ENCODE results near the gene DUSP21.
A peak's percentile ranks its signal among the peaks of the same experiment; 100 is the strongest.
"Not testable (repeated sequence)": the region's sequence is repeated elsewhere in the genome, so short reads cannot be mapped to it uniquely, and the experiment has no call there.

Gene DUSP21

GRCh38 chrX:44843753-44844152 lies at the start of gene DUSP21:
Gene DUSP21 (plus strand): TSS chrX:44844021. CDS start chrX:44844133, 112 bp downstream.
- peak; percentile 22 for DNase-seq

DNA sequence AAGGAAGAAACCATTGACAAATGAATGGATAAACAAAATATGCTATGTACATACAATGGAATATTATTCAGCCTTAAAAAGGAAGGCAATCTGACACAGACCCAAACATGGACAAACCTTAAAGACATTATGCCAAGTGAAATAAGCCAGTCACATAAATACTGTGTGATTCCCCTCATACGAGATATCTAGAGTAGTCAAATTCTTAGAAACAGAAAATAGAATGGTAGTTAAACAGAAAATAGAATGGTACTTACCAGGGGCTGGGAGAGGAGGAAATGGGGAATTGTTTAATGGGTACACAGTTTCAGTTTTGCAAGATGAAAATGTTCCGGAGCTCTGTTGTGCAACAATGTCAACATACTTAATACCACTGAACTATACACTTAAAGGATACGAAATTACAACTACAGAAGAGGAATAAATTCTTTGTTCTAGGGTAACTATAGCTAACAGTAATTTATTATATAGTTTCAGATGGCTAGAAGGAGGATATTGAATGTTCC lies 47.8 kb upstream of the DUSP21 start:
- no peak for DNase-seq

DNA sequence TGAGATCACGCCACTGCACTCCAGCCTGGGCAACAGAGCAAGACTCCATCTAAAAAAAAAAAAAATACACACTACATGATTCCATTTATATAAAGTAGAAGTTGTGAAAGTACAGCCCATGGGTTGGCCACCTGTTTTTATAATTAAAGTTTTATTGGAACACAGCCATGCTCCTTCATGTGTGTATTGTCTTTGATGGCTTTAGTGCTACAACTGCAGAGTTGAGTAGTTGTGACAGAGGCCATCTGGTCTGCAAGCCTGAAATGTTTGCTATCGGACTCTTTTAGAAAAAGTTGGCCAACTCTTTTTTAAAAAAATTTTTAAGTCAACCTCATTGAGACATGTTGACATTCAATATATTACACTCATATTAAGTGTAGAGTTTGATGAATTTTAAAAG lies 41.2 kb upstream of the DUSP21 start:
- DNase-seq = no peak

- DNase-seq = no peak
Observed at GRCh38 chrX:44815681-44816080, 28.1 kb upstream of the DUSP21 start.

DNA sequence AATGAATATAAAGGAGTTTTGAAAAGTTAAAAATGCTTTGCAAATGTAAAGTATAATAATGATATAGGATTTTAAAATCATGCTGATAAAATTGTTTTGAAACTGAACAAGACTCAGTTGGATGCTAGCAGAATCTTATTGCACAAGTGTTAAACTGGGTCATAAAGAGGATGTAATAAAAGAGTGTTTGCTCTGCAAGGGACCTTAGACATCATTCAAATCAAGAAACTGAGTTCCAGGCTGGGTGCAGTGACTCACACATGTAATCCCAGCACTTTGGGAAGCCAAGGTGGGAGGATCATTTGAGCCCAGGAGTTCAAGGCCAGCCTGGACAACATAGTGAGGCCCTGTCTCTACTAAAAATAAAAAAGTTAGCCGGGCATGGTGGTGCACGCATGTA lies 27.5 kb upstream of the DUSP21 start:
- DNase-seq = no peak

DNA sequence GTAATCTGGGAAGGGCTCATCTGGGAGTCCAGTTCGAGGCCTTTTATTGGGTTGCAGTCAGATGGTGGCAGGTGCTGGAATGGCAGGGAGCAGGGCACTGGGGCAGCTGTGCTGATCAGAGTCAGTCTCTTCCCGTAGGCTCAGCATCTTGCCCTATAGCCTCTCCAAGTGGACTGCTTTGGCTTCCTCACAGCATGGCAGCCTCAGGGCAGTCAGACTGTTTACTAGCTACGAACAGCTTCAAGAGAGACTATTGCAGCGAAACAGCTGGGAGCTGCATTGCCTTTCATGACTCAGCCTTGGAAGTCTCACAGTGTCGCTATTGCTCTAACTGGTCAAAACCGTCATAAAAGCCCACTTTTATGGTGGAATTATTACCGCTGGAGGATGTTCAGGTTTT lies 26.8 kb upstream of the DUSP21 start:
- no peak for DNase-seq

DNA sequence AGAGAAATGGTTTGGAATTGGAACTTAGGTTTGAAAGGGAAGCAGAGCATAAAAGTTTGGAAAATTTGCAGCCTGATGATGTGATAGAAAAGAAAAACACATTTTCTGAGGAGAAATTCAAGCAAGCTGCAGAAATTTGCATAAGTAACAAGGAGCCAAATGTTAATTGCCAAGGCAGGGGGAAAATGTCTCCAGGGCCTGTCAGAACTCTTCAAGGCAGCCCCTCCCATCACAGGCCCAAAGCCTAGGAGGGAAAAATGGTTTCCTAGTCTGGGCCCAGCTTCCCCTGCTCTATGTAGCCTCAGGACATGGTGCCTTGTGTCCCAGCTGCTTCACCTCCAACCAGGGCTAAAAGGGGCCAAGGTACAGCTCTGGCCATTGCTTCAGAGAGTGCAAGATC lies 21.2 kb upstream of the DUSP21 start:
- no peak for DNase-seq

- DNase-seq = not testable (repeated sequence)
Observed at GRCh38 chrX:44823193-44823592, 20.6 kb upstream of the DUSP21 start.

DNA sequence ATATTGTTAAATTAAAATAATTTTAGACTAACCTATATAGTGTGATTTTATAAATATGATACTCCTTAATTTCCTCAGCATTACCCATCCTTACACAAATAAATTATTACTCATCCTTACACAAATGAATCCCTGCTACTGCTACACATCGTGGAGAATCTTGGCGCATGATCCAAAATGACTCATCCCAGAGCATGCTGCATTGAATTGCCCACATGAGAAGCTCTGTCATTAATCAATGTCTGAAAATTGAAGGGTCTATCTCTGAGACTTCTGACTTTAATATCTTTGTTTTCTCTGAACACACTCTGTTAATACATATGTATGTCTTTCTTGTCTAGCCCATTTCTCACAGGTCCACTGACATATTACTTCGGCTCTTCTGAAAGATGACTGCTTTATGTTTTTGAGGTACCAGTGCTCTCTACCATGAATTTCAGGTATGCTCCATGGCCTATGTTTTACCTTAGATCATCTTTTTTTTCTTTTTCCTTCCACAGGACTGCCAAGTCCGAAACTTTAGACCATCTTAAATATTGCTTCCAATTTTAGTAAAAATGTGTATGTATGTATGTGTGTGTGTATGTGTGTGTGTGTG lies 15.7 kb upstream of the DUSP21 start:
- DNase-seq = peak; percentile 4

- DNase-seq = no peak
Observed at GRCh38 chrX:44829832-44830231, 14.0 kb upstream of the DUSP21 start.

DNA sequence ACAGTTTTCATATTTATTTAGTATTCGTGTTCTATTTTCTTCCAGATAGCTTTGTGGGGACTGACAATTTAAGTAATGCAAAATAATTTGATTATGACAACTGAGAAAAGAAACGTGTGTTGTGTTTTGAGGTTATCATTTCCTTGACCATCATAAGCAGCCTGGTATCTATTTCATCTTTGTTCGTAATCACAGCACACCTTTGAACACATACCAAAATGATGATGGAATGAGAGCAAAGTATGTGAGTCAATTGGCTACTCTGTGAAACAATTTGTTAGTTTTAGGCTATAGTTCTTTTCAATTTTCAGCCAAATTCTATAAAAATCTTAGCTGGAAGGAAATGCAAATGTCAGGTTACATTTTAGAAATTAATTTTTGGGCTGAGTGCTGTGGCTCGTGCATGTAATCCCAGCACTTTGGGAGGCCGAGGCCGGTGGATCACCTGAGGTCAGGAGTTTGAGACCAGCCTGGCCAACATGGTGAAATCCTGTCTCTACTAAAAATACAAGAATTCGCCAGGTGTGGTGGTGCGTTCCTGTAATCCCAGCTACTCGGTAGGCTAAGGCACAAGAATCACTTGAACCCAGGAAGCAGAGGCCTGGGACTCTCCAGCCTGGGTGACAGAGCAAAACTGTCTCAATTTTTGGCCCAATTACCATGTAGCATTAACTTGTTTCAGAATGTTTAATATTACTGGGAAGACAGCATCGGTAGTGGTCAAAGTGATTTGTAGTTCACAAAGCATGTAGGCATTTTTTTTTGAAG lies 1.1 kb upstream of the DUSP21 start:
- DNase-seq = no peak

GRCh38 chrX:44843318-44843702 lies 511 bp upstream of the DUSP21 start:
- DNase-seq = peak; percentile 74

- DNase-seq = no peak
Observed at GRCh38 chrX:44844204-44844603, 383 bp downstream of the DUSP21 start.

- DNase-seq = not testable (repeated sequence)
Observed at GRCh38 chrX:44850891-44851290, 7.1 kb downstream of the DUSP21 start.

DNA sequence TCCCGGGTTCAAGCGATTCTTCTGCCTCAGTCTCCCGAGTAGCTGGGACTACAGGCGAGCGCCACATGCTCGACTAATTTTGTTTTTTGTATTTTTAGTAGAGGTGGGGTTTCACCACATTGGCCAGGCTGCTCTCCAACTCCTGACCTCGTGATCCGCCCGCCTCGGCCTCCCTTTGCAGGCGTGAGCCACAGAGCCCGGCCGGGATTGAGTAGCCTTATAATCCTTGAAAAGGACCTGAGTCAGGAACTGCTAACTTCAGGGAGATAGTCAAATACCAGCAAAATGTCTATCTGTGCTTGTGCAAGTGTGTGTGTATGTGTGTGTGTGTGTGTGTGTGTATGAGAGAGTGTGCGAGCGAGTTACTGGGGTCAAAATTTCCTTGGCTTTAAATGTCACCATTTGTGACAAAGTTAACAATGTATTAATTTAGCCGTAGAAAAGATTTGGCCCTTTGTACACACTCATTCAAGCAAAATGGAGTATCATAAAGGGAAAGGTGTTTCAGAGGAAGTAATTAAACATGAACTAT lies 27.4 kb downstream of the DUSP21 start:
- peak; percentile 20 for DNase-seq

DNA sequence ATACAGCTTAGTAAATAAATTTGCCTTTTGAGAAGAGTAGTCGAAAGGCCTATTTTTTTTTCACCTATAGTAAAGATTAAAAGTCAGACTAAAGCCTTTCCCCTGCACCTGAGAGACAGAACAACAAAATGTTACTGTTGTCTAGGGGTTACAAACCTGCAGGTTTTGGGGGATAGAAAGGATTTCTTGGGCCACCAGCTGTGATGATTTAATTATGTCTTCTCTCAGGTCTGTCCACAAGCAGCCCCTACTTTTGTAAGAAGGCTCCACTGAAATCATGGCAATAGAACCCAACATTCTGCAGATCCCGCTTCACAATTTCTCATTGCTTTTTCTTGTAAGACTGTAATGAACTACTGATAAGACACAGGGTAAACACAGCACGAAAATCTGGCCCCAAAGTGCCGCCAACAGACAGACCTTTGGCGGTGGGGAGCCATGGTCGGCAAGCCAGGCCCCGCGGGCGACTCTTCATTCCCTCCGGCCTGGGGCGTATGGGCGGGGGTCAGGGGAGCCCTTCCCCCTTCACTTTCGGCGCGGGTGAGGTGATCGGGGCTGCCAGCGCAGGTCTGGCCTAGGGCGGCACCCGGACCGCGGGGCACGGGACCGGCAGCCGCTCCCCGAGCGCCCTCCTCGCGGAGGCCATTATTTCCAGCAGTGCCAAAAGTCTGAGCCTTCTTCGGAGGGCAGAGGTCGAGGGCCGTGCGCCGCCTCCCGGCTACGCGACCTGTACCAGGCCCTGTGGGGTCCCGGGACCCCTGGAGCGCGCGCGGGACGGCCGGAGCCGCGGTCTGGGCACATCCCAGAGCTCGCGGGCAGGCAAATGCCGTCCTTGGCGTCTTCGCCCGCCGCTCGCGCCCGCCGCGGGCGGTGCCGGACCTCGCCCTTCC lies 28.4 kb downstream of the DUSP21 start:
- peak; percentile 57 for DNase-seq

DNA sequence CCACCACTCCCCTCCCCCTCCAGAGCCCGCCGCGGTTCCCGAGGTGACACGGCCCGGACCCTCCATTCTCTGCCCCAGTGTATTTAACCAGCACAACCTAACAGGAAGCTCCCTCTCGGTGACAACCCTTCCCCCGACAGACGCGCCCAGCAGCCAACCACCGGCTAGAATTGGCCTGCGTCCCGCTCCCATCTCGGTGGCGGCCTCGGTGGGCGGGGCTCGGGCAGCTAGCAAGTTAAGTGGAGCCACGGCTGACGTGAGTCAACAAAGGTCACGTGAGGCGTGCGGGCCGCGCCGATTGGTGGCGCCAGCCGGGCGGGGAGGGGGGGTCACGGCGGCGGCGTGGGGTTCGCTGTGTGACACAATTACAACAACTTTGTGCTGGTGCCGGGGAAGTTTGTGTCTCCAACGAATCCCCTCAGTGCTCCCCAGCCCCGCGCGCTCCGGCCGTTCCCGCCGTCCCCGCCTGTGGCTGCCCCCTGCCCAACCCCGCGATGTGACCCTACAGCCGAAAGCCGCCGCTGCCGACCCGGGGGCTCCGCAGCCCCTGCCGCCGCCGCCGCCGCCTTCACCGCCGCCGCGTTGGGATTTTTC lies 29.1 kb downstream of the DUSP21 start, which contains the start of gene KDM6A:
Gene KDM6A, plus strand, starts transcription at position 368 of the 594 bp plus-strand sequence. CDS start 364 bp downstream, outside the sequence.
- DNase-seq = peak; percentile 97

DNA sequence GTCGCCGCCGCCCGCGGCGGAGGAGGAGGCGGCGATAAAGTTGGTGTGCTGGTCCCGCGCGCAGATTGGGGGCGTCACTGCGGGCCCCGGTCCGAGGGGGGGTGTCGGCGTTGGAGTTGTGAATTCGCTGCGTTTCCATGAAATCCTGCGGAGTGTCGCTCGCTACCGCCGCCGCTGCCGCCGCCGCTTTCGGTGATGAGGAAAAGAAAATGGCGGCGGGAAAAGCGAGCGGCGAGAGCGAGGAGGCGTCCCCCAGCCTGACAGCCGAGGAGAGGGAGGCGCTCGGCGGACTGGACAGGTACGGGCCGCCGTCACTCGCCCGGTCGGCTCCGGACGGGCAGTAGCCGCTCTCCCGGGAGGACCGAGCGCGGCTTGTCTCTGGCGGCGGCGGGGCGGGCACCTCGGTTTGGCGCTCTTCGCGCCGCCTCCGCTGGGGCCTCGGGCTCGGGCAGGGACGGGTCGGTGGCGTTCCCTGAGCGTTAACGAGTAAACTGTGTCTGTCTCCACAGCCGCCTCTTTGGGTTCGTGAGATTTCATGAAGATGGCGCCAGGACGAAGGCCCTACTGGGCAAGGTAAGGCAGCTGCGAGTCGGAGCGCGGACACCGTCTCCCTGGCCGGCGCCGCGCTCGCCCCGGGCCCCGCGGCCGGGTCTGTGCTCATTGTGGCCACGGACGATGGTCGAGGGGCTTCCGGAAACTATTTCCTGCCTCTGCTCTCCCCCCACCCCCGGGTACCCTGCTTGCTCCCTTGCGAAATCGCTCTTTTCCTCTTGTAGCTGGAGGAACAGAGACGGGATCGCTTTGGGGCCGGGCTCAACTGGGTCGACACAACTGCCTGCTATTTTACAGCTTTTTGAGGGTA lies 29.8 kb downstream of the DUSP21 start:
- DNase-seq = peak; percentile 72

GRCh38 chrX:44874420-44875184 lies 30.8 kb downstream of the DUSP21 start:
- peak; percentile 76 for DNase-seq

- no peak for DNase-seq
Observed at GRCh38 chrX:44875185-44875489, 31.3 kb downstream of the DUSP21 start.

DNA sequence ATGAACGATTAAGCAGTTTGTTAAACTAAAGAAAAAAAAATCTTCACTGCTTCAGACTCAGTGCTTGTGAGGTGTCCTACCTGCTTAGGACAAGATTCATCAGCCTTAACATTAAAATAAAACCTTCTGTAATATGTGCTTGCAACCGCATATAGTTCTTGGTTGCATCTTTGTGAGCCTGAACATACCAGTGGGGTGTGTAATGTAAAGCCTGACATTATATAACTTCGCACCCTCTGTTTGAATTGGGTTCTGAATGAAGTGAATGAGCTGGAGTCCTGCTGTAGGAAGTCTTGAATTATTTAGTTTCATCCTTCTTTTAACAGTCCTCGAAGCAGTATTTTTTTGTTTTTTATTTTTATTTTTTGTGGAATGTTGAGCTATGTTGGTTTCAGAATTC lies 32.3 kb downstream of the DUSP21 start:
- DNase-seq = peak; percentile 20
